Fibroblast of skin of left biceps (primary cell): ENCODE data around the gene MS4A10.
"Not testable (repeated sequence)": the region's sequence is repeated elsewhere in the genome, so short reads cannot be mapped to it uniquely, and the experiment has no call there.

Experiments used
- DNase-seq, 2 experiments: peaks; one replicate each; pipeline ENCODE4 v3.0.0-alpha.2; 2013; ENCODE audit warnings: low read depth in 2 of 2

Gene MS4A10

DNA sequence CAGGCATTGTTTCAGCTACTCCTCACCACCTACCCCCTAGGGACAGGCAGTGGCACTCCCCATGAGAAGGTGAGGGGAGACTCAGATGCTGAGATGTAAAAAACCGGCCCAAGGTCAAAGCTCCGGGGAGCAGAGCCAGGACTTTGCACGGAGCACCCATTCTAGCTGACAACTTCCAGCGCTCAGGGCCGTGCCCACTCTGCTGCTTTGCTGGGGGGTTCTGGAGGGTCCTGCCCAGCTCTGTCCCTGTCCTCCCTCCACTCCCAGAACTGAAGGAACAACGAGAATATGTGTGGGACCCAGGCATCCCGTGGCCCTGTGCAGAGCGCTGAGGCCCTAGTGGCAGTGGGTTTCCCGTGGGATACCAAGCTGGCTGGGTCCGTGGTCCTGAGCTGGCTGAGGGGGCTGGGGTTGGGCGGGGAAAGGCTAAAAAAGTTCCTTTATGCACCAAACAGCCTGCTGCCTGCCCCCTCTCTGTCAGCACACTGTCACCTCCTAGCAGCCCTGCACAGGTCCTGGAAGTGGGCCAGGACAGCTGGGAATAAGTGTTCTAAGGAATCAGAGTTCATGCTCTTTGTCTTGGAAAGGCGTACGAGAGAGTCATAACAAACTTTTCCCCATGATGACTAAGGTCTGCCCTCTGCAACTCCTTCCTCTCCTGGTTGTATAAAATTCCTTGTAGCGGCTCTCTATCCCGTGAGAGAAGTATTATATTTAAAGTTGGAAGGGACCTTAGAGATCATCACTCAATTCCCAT is 1.9 kb downstream of the MS4A10 start:
- no peak for DNase-seq

DNA sequence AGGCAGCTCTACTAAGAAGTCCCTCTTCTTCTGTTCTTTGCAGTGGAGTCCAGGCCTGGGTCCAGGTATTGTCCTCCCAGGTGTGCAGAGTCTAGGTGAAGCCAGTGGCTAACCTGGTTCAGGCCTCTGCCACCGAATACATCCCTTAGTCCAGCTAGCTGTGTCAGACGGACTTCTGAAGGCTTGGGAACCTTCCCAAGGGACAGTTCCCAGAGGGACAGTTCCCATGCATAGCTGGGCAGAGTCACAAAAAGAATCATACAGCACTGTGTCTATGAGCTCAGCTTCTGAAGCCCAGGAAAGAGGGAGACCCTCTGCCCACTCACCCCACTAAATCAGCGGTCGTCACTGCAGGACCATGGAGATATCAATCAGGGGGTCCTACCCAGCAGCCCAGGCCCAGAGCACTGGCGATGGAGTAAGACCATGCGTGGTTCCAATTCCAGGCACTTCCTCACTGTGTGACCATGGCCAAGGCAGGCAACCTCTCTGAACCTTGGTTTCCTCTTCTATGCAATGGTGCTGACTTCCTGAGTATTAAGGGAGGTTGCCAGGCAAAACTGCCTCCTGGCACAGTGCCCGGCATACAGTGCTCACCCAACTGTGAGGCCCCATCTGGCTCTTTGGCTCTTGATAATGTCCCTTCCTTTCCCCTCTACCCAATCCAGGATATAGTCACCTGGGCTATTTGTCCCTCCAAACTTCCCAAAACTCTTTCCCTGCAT is 3.4 kb downstream of the MS4A10 start:
- DNase-seq: no peak

GRCh38 chr11:60790726-60791125 is 5.6 kb downstream of the MS4A10 start:
- no peak for DNase-seq

DNA sequence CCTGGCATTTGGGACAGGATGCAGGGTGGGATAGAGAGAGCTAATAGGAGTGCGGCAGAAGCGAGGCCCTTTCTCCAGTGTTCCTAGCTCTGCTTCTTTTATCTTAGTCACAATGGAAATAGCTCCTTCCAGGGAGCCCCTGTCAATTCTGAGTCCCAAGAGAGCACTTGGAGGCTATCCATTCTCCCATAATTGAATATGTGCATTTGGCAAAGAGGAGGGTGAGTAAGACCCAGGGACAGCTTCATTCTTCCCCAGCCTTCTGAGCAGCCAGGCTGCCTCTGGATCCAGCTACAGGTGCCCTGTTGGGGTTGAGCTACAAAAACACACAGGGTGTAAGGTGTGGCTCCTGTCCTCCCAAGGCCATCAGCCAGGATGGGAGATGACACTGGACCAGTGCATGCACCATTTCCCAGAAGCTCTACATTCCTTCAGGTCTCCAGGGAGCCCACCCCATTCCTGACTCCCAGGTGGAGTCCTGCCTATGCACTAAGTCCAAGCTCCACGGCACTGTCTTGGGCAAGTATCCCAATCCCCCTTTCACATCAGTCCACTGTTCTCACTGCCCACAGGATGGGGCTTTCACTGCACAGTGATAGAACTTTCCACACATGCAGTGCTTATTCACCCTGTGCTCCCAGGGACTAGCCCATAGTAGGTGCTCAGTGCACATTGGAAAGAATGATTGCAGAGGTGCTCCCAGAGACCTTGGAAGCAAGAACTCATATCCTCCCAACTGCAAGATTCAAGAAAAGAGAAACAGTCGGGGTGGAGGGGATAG is 6.2 kb downstream of the MS4A10 start:
- DNase-seq: no peak

DNA sequence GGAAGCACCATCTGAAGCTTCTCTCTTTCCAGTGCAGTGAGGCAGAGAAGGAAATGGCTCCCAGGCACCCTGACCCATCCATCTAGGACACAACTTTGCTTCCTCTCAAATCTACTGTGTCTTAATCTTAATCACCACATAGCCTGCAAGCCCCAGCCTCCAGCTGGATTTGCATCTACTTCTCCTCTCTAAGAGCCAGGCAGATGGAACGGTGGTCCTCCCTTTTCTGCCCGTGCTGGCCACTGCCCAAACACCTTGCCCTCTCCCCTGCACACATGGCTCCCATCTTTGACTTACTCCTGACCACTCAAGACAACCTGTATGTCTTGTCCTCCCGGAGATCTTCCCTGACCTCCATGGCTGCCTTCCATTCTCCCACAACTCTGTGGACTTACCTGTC is 7.4 kb downstream of the MS4A10 start:
- no peak for DNase-seq

DNA sequence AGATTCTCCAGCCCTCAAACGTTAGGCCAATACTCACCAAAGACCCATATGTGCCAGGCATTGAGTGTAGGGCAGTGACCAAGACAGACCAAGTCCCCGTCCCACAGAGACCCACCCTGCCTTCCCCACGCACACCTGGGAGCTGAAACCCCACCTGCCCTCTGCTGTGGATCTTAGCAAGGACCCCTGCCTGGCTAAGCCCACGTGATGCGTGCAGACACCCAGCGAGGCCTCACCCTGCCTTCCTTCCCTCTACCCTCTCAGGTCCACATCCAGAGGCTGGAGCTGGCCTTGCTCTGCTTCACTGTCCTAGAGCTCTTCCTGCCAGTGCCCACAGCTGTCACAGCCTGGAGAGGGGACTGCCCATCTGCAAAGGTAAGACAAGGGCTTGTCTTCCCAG is 10.2 kb downstream of the MS4A10 start:
- no peak for DNase-seq

DNA sequence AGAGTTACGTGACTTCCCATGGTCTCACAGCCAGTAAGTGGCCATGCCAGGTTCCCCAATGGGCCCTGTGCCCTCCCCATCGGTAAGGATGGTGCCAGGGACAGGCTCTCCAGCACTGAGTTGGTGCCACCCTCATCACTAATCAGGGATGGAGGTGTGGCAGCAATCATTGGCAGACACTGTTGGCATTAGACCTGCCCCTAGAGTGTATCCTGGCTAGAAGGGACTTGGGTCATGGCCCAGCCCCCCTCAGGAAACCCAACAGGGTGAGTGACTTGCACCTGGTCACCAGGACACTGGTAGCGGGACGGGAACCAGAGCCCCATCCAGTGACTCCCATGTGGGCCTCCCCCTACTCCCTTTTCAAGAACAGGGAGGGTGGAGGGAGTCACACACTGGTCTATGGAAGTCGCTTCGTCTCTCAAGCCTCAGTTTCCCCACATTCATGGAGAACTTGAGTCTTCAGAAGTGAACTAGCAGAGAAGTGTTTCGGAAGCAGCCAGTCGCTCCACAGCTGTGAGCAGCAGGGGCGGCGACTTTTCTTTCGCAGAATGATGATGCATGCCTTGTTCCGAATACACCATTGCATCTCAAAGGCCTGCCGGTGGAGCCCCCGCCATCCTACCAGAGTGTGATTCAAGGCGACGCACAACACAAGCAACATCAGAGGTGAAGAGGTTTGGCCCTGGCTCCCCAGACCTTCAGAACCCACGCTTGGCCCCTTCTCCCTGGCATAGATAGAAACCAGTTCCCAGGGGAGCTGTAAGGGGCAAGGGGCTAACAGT is 12.9 kb downstream of the MS4A10 start:
- DNase-seq: no peak

DNA sequence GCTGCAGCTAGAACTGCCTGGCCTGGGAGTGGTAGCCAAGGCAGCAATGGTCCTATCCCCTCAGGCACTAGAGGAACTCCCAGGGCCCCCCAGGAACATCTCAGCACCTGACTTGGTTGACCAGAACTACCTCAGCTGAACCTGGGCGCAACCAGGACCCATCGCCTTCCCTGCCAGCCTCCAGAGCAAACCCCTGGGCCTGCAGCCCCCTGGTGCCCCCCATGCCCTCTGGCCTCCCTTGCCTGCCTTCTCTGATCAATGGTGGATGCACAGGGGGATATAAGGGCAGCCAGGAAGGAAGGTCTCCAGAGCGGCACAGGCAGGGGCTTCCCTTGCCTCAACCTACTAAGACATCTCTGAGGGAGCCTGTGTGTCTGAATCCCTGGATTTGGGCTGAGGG is 13.5 kb downstream of the MS4A10 start:
- DNase-seq: no peak

GRCh38 chr11:60801194-60801593 is 16.1 kb downstream of the MS4A10 start:
- no peak for DNase-seq

- DNase-seq: no peak
Measured at GRCh38 chr11:60803273-60803936, 18.3 kb downstream of the MS4A10 start.

DNA sequence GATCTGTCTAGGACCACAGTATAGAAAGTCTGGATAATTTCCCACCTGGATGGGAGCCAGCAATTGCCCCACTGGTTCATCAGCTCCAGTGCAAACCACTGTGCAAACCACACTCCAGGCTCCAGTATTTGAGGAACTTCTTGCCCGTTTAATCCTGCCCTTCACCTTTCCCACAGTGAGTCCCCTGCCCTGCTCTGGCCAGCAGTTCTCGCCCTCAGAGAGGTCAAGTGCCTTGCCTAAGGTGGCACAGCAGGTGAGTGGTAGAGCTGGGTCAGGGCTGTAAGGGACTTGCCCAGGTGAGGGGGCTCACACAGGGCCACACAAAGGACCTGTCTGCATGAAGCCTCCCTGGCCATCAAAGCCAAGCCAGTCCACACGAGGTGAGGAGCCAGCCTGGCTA is 24.1 kb downstream of the MS4A10 start:
- DNase-seq: no peak

- DNase-seq: no peak
Measured at GRCh38 chr11:60809691-60810090, 24.6 kb downstream of the MS4A10 start.

- no peak for DNase-seq
Measured at GRCh38 chr11:60810151-60810550, 25.0 kb downstream of the MS4A10 start.

- no peak for DNase-seq
Measured at GRCh38 chr11:60810569-60810968, 25.4 kb downstream of the MS4A10 start.

DNA sequence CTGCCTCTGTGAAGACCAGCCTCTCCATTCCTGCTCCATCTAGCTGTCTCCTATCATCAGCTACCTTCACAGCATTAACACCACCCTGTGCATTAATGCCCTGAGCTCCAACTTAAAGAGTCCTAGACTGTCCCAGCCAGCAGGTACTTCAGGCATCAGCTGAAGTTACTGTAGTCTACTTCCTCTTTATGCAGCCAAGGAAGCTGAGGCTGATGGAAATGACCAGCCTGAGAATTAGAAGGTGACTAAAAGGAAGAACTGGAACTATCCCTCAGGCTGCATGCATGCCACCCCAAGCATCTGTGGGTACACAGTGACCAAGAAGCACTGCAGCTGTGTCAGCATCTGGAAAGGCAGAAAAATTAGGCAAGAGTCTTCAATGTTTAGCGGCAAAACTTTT is 28.2 kb downstream of the MS4A10 start:
- DNase-seq: no peak

GRCh38 chr11:60814112-60814511 is 29.0 kb downstream of the MS4A10 start:
- DNase-seq: no peak

GRCh38 chr11:60816590-60817157 is 31.5 kb downstream of the MS4A10 start:
- DNase-seq: no peak

GRCh38 chr11:60818057-60818456 is 32.9 kb downstream of the MS4A10 start:
- no peak for DNase-seq

DNA sequence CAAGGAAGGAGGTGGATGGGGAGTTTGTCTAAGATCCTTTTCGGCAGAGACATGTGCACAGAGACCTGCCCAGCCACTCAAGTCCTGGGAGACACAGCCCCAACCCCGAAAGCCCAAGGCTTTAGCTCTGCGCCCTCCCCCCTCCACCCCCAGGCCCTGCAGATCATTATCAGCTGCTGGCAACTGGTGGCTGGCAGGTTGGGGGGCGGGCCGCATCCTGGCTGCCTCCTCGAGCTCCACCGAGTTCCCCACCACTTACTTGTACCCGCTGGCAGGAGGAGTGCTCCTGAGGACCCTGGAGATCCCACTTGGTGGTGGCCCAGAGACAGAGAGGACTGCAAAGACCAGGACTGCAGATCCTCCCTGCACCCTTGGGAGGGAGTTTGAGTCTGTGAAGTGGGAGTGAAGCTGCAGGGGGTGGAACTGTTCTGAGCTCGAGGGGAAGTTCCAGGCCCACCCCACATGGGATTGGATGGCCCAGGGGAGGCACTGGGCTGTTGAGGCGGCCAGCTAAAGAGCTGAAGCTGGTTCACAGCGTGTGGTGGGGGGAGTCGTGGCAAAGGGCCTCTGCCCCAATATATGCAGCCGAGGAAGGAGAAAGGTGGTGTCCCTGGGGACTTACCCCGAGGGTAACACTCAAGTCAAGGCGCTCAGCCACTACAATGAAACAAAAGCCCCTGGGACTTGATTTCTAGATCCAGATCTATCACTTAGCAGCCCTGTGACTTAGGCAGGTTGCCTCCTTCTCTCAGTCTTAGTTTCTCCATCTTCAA is 36.9 kb downstream of the MS4A10 start:
- no peak for DNase-seq

DNA sequence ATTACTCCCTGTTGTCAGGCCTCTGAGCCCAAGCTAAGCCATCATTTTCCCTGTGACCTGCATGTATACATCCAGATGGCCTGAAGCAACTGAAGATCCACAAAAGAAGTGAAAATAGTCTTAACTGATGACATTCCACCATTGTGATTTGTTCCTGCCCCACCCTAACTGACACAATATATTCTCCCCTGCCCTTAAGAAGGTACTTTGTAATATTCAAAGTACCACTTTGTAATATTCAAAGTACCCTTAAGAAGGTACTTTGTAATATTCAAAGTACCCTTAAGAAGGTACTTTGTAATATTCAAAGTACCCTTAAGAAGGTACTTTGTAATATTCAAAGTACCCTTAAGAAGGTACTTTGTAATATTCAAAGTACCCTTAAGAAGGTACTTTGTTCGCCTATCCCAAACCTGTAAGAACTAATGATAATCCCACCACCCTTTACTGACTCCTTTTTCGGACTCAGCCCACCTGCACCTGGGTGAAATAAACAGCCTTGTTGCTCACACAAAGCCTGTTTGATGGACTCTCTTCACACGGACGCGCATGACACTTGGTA is 38.7 kb downstream of the MS4A10 start:
- DNase-seq: not testable (repeated sequence)
